IMR-90 (cell line): ENCODE results near the gene SHISAL1. TPM values are rescaled to one million over a fixed set of nuclear protein-coding genes. Genes with fewer than 3 reads are reported as not detected.

Experiments used
- ATAC-seq: fragments of 200-7000 bp; cut with Tn5 transposase; 2 replicates; pipeline ENCODE4 v1.9.1; 2020; ENCODE audit warnings: low read depth, mild to moderate bottlenecking, moderate library complexity
- BruUV-seq: library from RNA; stranded (reverse); fragments of 400-500 nt; replicated peaks from 2 replicates; lab custom pipeline; 2021; lab: Mats Ljungman, UMichigan
- CTCF ChIA-PET: fragments of 300-600 bp; formaldehyde crosslinking; extraction: SDS; loops from one replicate; lab custom pipeline; 2021; ENCODE audit warnings: antibody characterized with exemption; lab: Yijun Ruan, JAX
- POLR2A ChIA-PET: fragments of 300-600 bp; sonication (Branson Sonifier 250); formaldehyde crosslinking; loops from one replicate; lab custom pipeline; 2022; ENCODE audit warnings: antibody characterized with exemption; ENCODE audit not compliant: unreplicated experiment; lab: Charles Lee
- DNase-seq: peaks from one replicate; pipeline ENCODE4 v3.0.0; 2013
- H2AFZ ChIP-seq: replicated peaks from 2 replicates; pipeline ENCODE3; 2013; ENCODE audit warnings: low read length, mild to moderate bottlenecking; ENCODE audit not compliant: poor library complexity
- H2AK5ac ChIP-seq: 2 replicates; pipeline ENCODE4 v1.6.1; 2013; ENCODE audit warnings: low read depth, low read length, inconsistent platforms
- H2AK9ac ChIP-seq: replicated peaks from 2 replicates; pipeline ENCODE3; 2013; ENCODE audit warnings: mild to moderate bottlenecking, low read depth, low read length, moderate library complexity; ENCODE audit not compliant: poor library complexity
- H2BK120ac ChIP-seq: 2 replicates; pipeline ENCODE4 v1.6.1; 2013; ENCODE audit warnings: low read depth, low read length, inconsistent platforms
- H2BK15ac ChIP-seq: 3 replicates; pipeline ENCODE4 v1.6.1; 2013; ENCODE audit warnings: low read depth, low read length, inconsistent platforms
- H2BK20ac ChIP-seq: 2 replicates; pipeline ENCODE4 v1.6.1; 2013; ENCODE audit warnings: low read depth, mild to moderate bottlenecking, inconsistent platforms, low read length, moderate library complexity
- H2BK5ac ChIP-seq: 2 replicates; pipeline ENCODE4 v1.6.1; 2013; ENCODE audit warnings: mild to moderate bottlenecking, low read depth, low read length, inconsistent platforms; ENCODE audit not compliant: poor library complexity, severe bottlenecking
- H3K14ac ChIP-seq: replicated peaks from 2 replicates; pipeline ENCODE4 v1.6.1; 2013; ENCODE audit warnings: low read depth, low read length, inconsistent platforms
- H3K18ac ChIP-seq: 2 replicates; pipeline ENCODE4 v1.6.1; 2013; ENCODE audit warnings: low read depth, low read length, control low read depth
- H3K23ac ChIP-seq: 2 replicates; pipeline ENCODE4 v1.6.1; 2013; ENCODE audit warnings: low read depth, low read length, inconsistent platforms
- H3K27ac ChIP-seq: 2 replicates; pipeline ENCODE4 v1.5.1; 2013; ENCODE audit warnings: mild to moderate bottlenecking, control low read depth, low read length; ENCODE audit not compliant: insufficient read depth
- H3K27me3 ChIP-seq: 2 replicates; pipeline ENCODE4 v1.6.1; 2013; ENCODE audit warnings: low read length; ENCODE audit not compliant: control insufficient read depth, insufficient read depth
- H3K36me3 ChIP-seq: 2 replicates; pipeline ENCODE4 v1.6.1; 2013; ENCODE audit warnings: low read length, mixed read lengths; ENCODE audit not compliant: control insufficient read depth, insufficient read depth
- H3K4ac ChIP-seq: 2 replicates; pipeline ENCODE4 v1.6.1; 2013; ENCODE audit warnings: low read depth, low read length, inconsistent platforms
- H3K4me1 ChIP-seq: 2 replicates; pipeline ENCODE4 v1.6.1; 2013; ENCODE audit warnings: low read length, mixed read lengths; ENCODE audit not compliant: control insufficient read depth, insufficient read depth
- H3K4me2 ChIP-seq: 2 replicates; pipeline ENCODE4 v1.6.1; 2013; ENCODE audit warnings: low read depth, mild to moderate bottlenecking, control low read depth, low read length, moderate library complexity
- H3K4me3 ChIP-seq: 2 replicates; pipeline ENCODE4 v1.5.1; 2013; ENCODE audit warnings: low read depth, mild to moderate bottlenecking, control low read depth, low read length, moderate library complexity; ENCODE audit not compliant: insufficient read depth
- H3K56ac ChIP-seq: 2 replicates; pipeline ENCODE4 v1.6.1; 2013; ENCODE audit warnings: low read length, inconsistent platforms; ENCODE audit not compliant: insufficient read depth; ENCODE audit errors: extremely low read depth
- H3K79me1 ChIP-seq, 2 experiments: 2 replicates each; pipeline ENCODE4 v1.6.1; 2013; ENCODE audit warnings: low read length in 2 of 2, inconsistent platforms in 1 of 2, low read depth in 1 of 2
- H3K9ac ChIP-seq: 2 replicates; pipeline ENCODE4 v1.6.1; 2013; ENCODE audit warnings: low read depth, low read length, control low read depth
- H3K9me1 ChIP-seq: 2 replicates; pipeline ENCODE4 v1.6.1; 2013; ENCODE audit warnings: low read length, inconsistent platforms; ENCODE audit not compliant: insufficient read depth
- H3K9me3 ChIP-seq: 2 replicates; pipeline ENCODE4 v1.6.1; 2013; ENCODE audit warnings: low read length; ENCODE audit not compliant: control insufficient read depth, insufficient read depth
- H4K20me1 ChIP-seq: 2 replicates; pipeline ENCODE4 v1.6.1; 2013; ENCODE audit warnings: low read length, inconsistent platforms; ENCODE audit not compliant: insufficient read depth
- H4K5ac ChIP-seq: 2 replicates; pipeline ENCODE4 v1.6.1; 2013; ENCODE audit warnings: mild to moderate bottlenecking, low read depth, low read length, control low read depth
- H4K8ac ChIP-seq, 2 experiments: 2 replicates each; pipeline ENCODE4 v1.6.1; 2013; ENCODE audit warnings: low read depth in 2 of 2, low read length in 2 of 2, control low read depth in 1 of 2, inconsistent platforms in 1 of 2
- H4K91ac ChIP-seq: 2 replicates; pipeline ENCODE4 v1.6.1; 2013; ENCODE audit warnings: low read depth, low read length, inconsistent platforms; ENCODE audit not compliant: insufficient read depth
- BHLHE40 ChIP-seq: fragments of 150-350 bp; IDR thresholded peaks from 2 replicates; pipeline ENCODE4 v1.6.1; 2016; ENCODE audit warnings: mild to moderate bottlenecking, low read depth, low read length
- CEBPB ChIP-seq: IDR thresholded peaks from 2 replicates; pipeline ENCODE4 v1.6.1; 2012; ENCODE audit warnings: low read depth, low read length, improper control_type of control experiment
- CHD1 ChIP-seq: IDR thresholded peaks from 2 replicates; pipeline ENCODE4 v1.6.1; 2012; ENCODE audit warnings: low read depth, low read length, improper control_type of control experiment
- CTCF ChIP-seq: conservative IDR thresholded peaks from 2 replicates; pipeline ENCODE4 v1.5.1; 2012; ENCODE audit warnings: mild to moderate bottlenecking, low read depth, low read length, improper control_type of control experiment
- FOS ChIP-seq: fragments of 150-350 bp; IDR thresholded peaks from 2 replicates; pipeline ENCODE4 v1.6.1; 2016; ENCODE audit warnings: low read depth, low read length
- MAFK ChIP-seq: IDR thresholded peaks from 2 replicates; pipeline ENCODE4 v1.6.1; 2012; ENCODE audit warnings: low read depth, low read length, improper control_type of control experiment
- MAZ ChIP-seq: IDR thresholded peaks from 2 replicates; pipeline ENCODE4 v1.6.1; 2012; ENCODE audit warnings: low read depth, mild to moderate bottlenecking, low read length, improper control_type of control experiment, moderate library complexity, borderline replicate concordance
- MXI1 ChIP-seq: IDR thresholded peaks from 2 replicates; pipeline ENCODE4 v1.6.1; 2012; ENCODE audit warnings: low read depth, mild to moderate bottlenecking, low read length, moderate library complexity, borderline replicate concordance
- NFE2L2 ChIP-seq: fragments of 150-350 bp; IDR thresholded peaks from 2 replicates; pipeline ENCODE4 v1.6.1; 2016; ENCODE audit warnings: low read depth, mild to moderate bottlenecking, low read length
- POLR2A ChIP-seq: IDR thresholded peaks from 2 replicates; pipeline ENCODE4 v1.6.1; 2012; ENCODE audit warnings: mild to moderate bottlenecking, low read depth, low read length
- RAD21 ChIP-seq: IDR thresholded peaks from 2 replicates; pipeline ENCODE4 v1.6.1; 2012; ENCODE audit warnings: low read length, improper control_type of control experiment
- RCOR1 ChIP-seq: IDR thresholded peaks from 2 replicates; pipeline ENCODE4 v1.6.1; 2012; ENCODE audit warnings: mild to moderate bottlenecking, low read length, improper control_type of control experiment; ENCODE audit not compliant: insufficient replicate concordance
- RFX5 ChIP-seq: IDR thresholded peaks from 2 replicates; pipeline ENCODE4 v1.8.0; 2012; ENCODE audit warnings: low read depth, mild to moderate bottlenecking, low read length, moderate library complexity
- SMC3 ChIP-seq: fragments of 150-350 bp; IDR thresholded peaks from 2 replicates; pipeline ENCODE4 v1.6.1; 2016; ENCODE audit warnings: low read depth, mild to moderate bottlenecking, antibody characterized with exemption, low read length, moderate library complexity
- WGBS, 2 experiments: methylation state at CpG; one replicate each; pipeline versions ENCODE4 v1.1.5 to v1.1.7; 2013; ENCODE audit warnings: missing lambda C conversion rate in 2 of 2; ENCODE audit not compliant: insufficient read length in 1 of 2; ENCODE audit errors: extremely low coverage in 2 of 2; 5-methylcytosine and 5-hydroxymethylcytosine counted together
- dilution Hi-C: fragments of 300-500 bp; cut with HindIII; formaldehyde crosslinking; loops from one replicate; pipeline ENCODE4 v1.14.3; 2018; ENCODE audit warnings: low sequenced_read_pairs; ENCODE audit not compliant: unreplicated experiment
- in situ Hi-C: fragments of 300-500 bp; cut with MboI; formaldehyde crosslinking; loops from 3 replicates; pipeline ENCODE4 v1.14.3; 2019; ENCODE audit warnings: low sequenced_read_pairs, inconsistent platforms, mixed read lengths
- intact Hi-C: fragments of 100-400 bp; cut with micrococcal nuclease; formaldehyde crosslinking; loops from 2 replicates; pipeline ENCODE4 v1.10.0; 2022
- polyA plus RNA-seq, 3 experiments: library from polyadenylated mRNA; depleted of rRNA; stranded (reverse); fragments of >200 nt; gene quantifications; 2 replicates each; pipeline ENCODE4 v1.2.3, GENCODE V29; 2012; ENCODE audit warnings: low replicate concordance in 1 of 3
- total RNA-seq: library from RNA; depleted of rRNA; stranded (reverse); fragments of >200 nt; gene quantifications from 2 replicates; pipeline ENCODE4 v1.2.3, GENCODE V29; 2012
- TF ChIP-seq, protein P1 (sequence below): fragments of 150-350 bp; IDR thresholded peaks from 2 replicates; pipeline ENCODE4 v1.6.1; 2017; ENCODE audit warnings: mild to moderate bottlenecking, antibody characterized with exemption, low read length, low read depth
- TF ChIP-seq, protein P2 (sequence below): fragments of 150-350 bp; IDR thresholded peaks from 2 replicates; pipeline ENCODE4 v1.6.1; 2016; ENCODE audit warnings: low read depth, mild to moderate bottlenecking, low read length, moderate library complexity, borderline replicate concordance

Gene SHISAL1
- total and polyA plus RNA-seq, 2 of the 4 experiments (the other 2 are of a cell fraction) = 1.0 to 1.4 TPM

GRCh38 chr22:44256085-44256484 is 56.7 kb downstream of the SHISAL1 start:
- H3K4ac ChIP-seq = no peak overlapping the region
- BruUV-seq = no TSS peak
- no peak overlapping the region for H2BK5ac ChIP-seq
- no peak overlapping the region for H3K4me2 ChIP-seq
- no peaks in the 10 kb centered on the region for H3K9me1 ChIP-seq
- H3K18ac ChIP-seq = no peak overlapping the region
- no peak overlapping the region for H3K56ac ChIP-seq
- H3K36me3 ChIP-seq = no peaks in the 10 kb centered on the region
- ATAC-seq = no peak
- WGBS, 2 experiments = 70% methylated on average over 3 of the region's 6 CpGs; no CpG with 5 or more reads in 1 of the 2 experiments
- no peak overlapping the region for H4K91ac ChIP-seq
- H3K9me3 ChIP-seq = 0 out of 2 replicates have a peak, but pooled peaks cover 2% of the 10 kb centered on the region
- H4K5ac ChIP-seq = no peak overlapping the region
- H3K4me3 ChIP-seq = no peak overlapping the region
- POLR2A ChIA-PET = no interaction called here
- in situ Hi-C loops = no loop called here
- dilution Hi-C loops = no loop called here
- no peak overlapping the region for H2BK120ac ChIP-seq
- CTCF ChIA-PET = no interaction called here
- H3K14ac ChIP-seq = no peak overlapping the region
- H4K20me1 ChIP-seq = no peaks in the 10 kb centered on the region
- H2AK9ac ChIP-seq = no peak overlapping the region
- no peak overlapping the region for H3K27ac ChIP-seq
- TF ChIP-seq, protein P1, sequence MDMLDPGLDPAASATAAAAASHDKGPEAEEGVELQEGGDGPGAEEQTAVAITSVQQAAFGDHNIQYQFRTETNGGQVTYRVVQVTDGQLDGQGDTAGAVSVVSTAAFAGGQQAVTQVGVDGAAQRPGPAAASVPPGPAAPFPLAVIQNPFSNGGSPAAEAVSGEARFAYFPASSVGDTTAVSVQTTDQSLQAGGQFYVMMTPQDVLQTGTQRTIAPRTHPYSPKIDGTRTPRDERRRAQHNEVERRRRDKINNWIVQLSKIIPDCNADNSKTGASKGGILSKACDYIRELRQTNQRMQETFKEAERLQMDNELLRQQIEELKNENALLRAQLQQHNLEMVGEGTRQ = no peak
- TF ChIP-seq SMC3 (no peak), BHLHE40 (no peak), RCOR1 (no peak), CEBPB (no peak), RAD21 (no peak), RFX5 (no peak), NFE2L2 (no peak), CHD1 (no peak), FOS (no peak), CTCF (no peak), MXI1 (no peak), POLR2A (no peak), MAZ (no peak), MAFK (no peak)
- TF ChIP-seq, protein P2, sequence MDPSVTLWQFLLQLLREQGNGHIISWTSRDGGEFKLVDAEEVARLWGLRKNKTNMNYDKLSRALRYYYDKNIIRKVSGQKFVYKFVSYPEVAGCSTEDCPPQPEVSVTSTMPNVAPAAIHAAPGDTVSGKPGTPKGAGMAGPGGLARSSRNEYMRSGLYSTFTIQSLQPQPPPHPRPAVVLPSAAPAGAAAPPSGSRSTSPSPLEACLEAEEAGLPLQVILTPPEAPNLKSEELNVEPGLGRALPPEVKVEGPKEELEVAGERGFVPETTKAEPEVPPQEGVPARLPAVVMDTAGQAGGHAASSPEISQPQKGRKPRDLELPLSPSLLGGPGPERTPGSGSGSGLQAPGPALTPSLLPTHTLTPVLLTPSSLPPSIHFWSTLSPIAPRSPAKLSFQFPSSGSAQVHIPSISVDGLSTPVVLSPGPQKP = no peak
- no peaks in the 10 kb centered on the region for H3K4me1 ChIP-seq
- H3K23ac ChIP-seq = no peak overlapping the region
- intact Hi-C loops = no loop called here
- DNase-seq = no peak
- H2BK15ac ChIP-seq = no peak overlapping the region
- no peak overlapping the region for H3K9ac ChIP-seq
- peaks cover 8% of the 10 kb centered on the region; the same call in 1 of the 2 replicates for H3K27me3 ChIP-seq
- H4K8ac ChIP-seq = no peak overlapping the region
- H3K79me1 ChIP-seq = no peaks in the 10 kb centered on the region
- no peak overlapping the region for H2AK5ac ChIP-seq
- no peak overlapping the region for H2BK20ac ChIP-seq
- no peak overlapping the region for H2AFZ ChIP-seq
